ENCODE data around the gene APOLD1.

Gene APOLD1

GRCh38 chr12:12792421-12792820, 7.0 kb downstream of the APOLD1 start:
- TF ChIP-seq POLR2A (IDR thresholded peaks at IDR 0.05; ENCODE audit: extremely low read depth, insufficient read length) (no peak), MYC (IDR thresholded peaks at IDR 0.05; ENCODE audit: low read depth, low read length) (no peak), CTCF (IDR thresholded peaks at IDR 0.05; ENCODE audit: low read depth, low read length) (no peak)
- TF ChIP-seq, protein P1, sequence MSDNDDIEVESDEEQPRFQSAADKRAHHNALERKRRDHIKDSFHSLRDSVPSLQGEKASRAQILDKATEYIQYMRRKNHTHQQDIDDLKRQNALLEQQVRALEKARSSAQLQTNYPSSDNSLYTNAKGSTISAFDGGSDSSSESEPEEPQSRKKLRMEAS (IDR thresholded peaks at IDR 0.05; ENCODE audit: low read depth, low read length), result no peak
- DNase-seq (ENCODE audit: low read depth), result no peak
- H3K4me3 ChIP-seq (ENCODE audit: low read depth, low read length), result no peak overlapping the region

DNA sequence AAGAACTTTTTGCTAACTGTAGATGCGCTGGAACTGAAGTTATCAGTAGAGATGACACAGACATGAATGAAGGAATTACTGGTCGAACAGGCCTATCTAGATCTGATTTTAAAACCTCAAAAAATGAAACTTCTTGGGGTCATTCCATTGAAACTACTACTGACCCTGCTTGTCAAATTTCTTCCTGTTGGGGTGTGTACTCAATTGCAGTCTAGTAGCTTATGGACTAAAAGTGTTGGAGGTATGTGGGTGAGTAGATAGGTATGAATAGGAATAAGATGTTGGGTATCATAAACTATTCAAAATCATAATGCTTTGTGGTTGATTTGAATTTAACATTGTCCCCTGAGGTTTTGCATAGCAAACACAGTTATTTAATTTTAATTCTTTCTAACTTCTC, 9.2 kb downstream of the APOLD1 start:
- DNase-seq (ENCODE audit: low read depth), result no peak
- no peak overlapping the region for H3K4me3 ChIP-seq (ENCODE audit: low read depth, low read length)
- TF ChIP-seq MYC (IDR thresholded peaks at IDR 0.05; ENCODE audit: low read depth, low read length) (no peak), CTCF (IDR thresholded peaks at IDR 0.05; ENCODE audit: low read depth, low read length) (no peak), POLR2A (IDR thresholded peaks at IDR 0.05; ENCODE audit: extremely low read depth, insufficient read length) (no peak)
- TF ChIP-seq, protein P1 (IDR thresholded peaks at IDR 0.05; ENCODE audit: low read depth, low read length), result no peak

DNA sequence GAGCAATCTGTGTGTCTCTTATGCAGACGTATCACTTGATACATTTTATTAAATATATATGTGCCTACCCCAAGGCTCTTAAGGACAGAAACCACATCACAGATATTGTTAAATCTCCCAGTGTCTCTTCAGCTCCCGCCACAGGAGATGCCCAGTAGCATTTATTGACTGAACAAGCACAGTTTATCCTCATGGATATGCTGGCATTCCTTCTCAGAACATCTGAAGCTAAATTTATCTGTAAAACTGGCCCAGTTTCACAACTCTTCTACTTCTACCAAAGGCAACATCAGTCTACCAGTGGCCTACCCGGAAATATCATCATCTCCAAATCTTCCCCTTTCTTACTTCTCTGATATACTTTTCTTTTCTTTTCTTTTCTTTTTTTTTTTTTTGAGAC, 10.7 kb downstream of the APOLD1 start:
- no peak overlapping the region for H3K4me3 ChIP-seq (ENCODE audit: low read depth, low read length)
- TF ChIP-seq CTCF (IDR thresholded peaks at IDR 0.05; ENCODE audit: low read depth, low read length), result no peak
- TF ChIP-seq, protein P1 (IDR thresholded peaks at IDR 0.05; ENCODE audit: low read depth, low read length), result no peak
- TF ChIP-seq MYC (IDR thresholded peaks at IDR 0.05; ENCODE audit: low read depth, low read length), result no peak
- no peak for TF ChIP-seq POLR2A (IDR thresholded peaks at IDR 0.05; ENCODE audit: extremely low read depth, insufficient read length)
- no peak for DNase-seq (ENCODE audit: low read depth)

DNA sequence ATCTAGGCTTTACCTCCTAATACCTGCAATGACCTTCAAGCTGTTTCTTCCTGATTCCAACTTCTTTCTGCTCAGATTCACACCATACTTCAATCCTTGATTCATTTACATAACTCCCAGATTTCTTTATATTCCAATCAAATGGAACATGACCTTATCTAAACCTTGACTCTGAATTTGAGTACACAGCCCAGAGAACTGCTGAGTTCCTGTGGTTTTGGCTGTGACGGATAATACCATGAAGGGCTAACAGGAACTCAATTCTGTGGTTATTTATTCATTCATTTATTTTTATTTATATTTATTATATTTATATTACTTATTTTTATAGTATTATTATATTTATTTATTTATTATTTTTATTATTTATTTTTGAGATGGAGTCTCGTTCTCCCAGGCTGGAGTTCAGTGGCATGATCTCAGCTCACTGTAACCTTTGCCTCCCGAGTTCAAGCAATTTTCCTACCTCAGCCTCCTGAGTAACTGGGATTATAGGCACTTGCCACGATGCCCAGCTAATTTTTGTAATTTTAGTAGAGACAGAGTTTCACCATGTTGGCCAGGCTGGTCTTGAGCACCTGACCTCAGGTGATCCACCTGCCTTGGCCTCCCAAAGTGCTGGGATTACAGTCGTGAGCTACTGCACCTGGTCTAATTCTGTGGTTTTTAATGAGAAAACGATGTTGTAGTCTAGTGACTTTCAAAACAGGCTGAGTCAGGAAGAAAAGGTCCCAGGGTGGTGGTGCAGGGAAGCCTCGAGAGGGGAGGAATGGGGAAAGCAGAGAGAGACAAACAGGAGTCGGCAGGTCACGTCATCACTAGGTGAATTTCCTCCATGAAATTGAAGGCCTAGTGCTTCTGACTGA, 11.7 kb downstream of the APOLD1 start:
- no peak for DNase-seq (ENCODE audit: low read depth)

GRCh38 chr12:12797794-12798152, 12.3 kb downstream of the APOLD1 start:
- H3K4me3 ChIP-seq (ENCODE audit: low read depth, low read length), result no peak overlapping the region
- TF ChIP-seq POLR2A (IDR thresholded peaks at IDR 0.05; ENCODE audit: extremely low read depth, insufficient read length) (no peak), CTCF (IDR thresholded peaks at IDR 0.05; ENCODE audit: low read depth, low read length) (no peak), MYC (IDR thresholded peaks at IDR 0.05; ENCODE audit: low read depth, low read length) (no peak)
- TF ChIP-seq, protein P1 (IDR thresholded peaks at IDR 0.05; ENCODE audit: low read depth, low read length), result no peak
- no peak for DNase-seq (ENCODE audit: low read depth)

More for the DNA sequence above, 11.7 kb downstream of the APOLD1 start:
- H3K4me3 ChIP-seq (ENCODE audit: low read depth, low read length), result no peak overlapping the region
- TF ChIP-seq, protein P1 (IDR thresholded peaks at IDR 0.05; ENCODE audit: low read depth, low read length), result no peak
- TF ChIP-seq CTCF (IDR thresholded peaks at IDR 0.05; ENCODE audit: low read depth, low read length) (no peak), POLR2A (IDR thresholded peaks at IDR 0.05; ENCODE audit: extremely low read depth, insufficient read length) (no peak), MYC (IDR thresholded peaks at IDR 0.05; ENCODE audit: low read depth, low read length) (no peak)

Measured in NB4 (cell line).